ENCODE data around the gene FILIP1L.

DNA sequence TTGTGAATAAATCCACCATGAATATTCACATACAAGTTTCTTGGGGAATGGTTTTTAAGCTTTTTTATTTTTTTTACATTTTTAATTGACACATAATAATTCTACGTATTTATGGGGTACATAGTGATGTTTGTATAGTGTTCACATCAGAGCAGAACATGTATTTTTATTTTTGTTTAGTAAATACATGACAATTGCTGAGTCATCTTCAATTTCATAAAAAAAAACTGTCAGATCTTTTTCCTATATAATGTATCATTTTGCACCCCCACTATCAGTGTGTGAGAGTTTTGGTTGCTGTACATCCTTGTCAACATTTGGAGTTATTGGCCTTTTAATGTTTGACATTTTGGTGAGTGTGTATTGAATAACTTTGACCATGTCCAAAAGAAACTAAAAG, 39.9 kb upstream of the FILIP1L start:
- TF ChIP-seq GATA2 (IDR thresholded peaks at IDR 0.05; ENCODE audit: low read depth, low read length), result no peak
- TF ChIP-seq GATA3 (IDR thresholded peaks at IDR 0.05; ENCODE audit: low read depth, low read length), result no peak

Measured in SH-SY5Y (cell line).